Measurements from ENCODE around the gene SPDEF.

DNA sequence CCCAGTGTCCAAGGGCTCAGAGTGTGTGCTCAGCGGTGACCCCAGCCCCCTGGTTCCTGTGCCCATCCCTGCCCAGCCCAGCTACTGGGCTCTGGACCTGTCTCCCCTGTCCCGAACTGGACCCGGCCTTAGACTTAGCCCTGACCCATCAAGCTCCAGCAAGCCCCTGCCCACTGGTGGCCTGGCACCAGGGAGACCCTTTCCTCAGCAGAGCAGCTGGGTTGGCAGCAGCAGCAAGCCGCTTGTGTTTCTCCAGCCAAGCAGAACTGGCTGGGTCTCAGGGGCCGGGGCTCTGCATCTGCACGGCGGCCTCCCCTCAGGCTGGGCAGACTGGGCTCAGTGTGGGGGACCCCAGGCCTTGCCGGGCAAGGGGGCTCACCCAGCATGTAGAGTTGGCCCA lies 801 bp downstream of the SPDEF start:
- TF ChIP-seq, protein P1, sequence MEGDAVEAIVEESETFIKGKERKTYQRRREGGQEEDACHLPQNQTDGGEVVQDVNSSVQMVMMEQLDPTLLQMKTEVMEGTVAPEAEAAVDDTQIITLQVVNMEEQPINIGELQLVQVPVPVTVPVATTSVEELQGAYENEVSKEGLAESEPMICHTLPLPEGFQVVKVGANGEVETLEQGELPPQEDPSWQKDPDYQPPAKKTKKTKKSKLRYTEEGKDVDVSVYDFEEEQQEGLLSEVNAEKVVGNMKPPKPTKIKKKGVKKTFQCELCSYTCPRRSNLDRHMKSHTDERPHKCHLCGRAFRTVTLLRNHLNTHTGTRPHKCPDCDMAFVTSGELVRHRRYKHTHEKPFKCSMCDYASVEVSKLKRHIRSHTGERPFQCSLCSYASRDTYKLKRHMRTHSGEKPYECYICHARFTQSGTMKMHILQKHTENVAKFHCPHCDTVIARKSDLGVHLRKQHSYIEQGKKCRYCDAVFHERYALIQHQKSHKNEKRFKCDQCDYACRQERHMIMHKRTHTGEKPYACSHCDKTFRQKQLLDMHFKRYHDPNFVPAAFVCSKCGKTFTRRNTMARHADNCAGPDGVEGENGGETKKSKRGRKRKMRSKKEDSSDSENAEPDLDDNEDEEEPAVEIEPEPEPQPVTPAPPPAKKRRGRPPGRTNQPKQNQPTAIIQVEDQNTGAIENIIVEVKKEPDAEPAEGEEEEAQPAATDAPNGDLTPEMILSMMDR (IDR thresholded peaks at IDR 0.05), result no peak
- TF ChIP-seq POLR2A (IDR thresholded peaks at IDR 0.05) (no peak), EP300 (IDR thresholded peaks at IDR 0.05) (no peak), POLR2AphosphoS5 (IDR thresholded peaks at IDR 0.05) (no peak)

Data from sigmoid colon (tissue), 4 donors.